Measurements from ENCODE around the gene EDN1.

Gene EDN1

GRCh38 chr6:12295558-12296254 lies 5.5 kb downstream of the EDN1 start:
- H3K27ac ChIP-seq: no peak overlapping the region
- no peak for TF ChIP-seq ZFX (IDR thresholded peaks at IDR 0.05)
- TF ChIP-seq CTCF (conservative IDR thresholded peaks at IDR 0.05): no peak

GRCh38 chr6:12296255-12296573 lies 6.1 kb downstream of the EDN1 start:
- TF ChIP-seq ZFX (IDR thresholded peaks at IDR 0.05): no peak
- TF ChIP-seq CTCF (conservative IDR thresholded peaks at IDR 0.05): no peak
- no peak overlapping the region for H3K27ac ChIP-seq

GRCh38 chr6:12296604-12297003 lies 6.4 kb downstream of the EDN1 start:
- TF ChIP-seq ZFX (IDR thresholded peaks at IDR 0.05) (no peak), CTCF (conservative IDR thresholded peaks at IDR 0.05) (no peak)
- H3K27ac ChIP-seq: no peak overlapping the region

- TF ChIP-seq CTCF (conservative IDR thresholded peaks at IDR 0.05) (no peak), ZFX (IDR thresholded peaks at IDR 0.05) (no peak)
- H3K27ac ChIP-seq: no peak overlapping the region
These were observed 7.3 kb downstream of the EDN1 start for GRCh38 chr6:12297363-12298016.

- no peak overlapping the region for H3K27ac ChIP-seq
- TF ChIP-seq CTCF (conservative IDR thresholded peaks at IDR 0.05) (no peak), ZFX (IDR thresholded peaks at IDR 0.05) (no peak)
These were observed 8.1 kb downstream of the EDN1 start for GRCh38 chr6:12298017-12298978.

GRCh38 chr6:12298995-12299394 lies 8.8 kb downstream of the EDN1 start:
- TF ChIP-seq ZFX (IDR thresholded peaks at IDR 0.05): no peak
- TF ChIP-seq CTCF (conservative IDR thresholded peaks at IDR 0.05): no peak
- no peak overlapping the region for H3K27ac ChIP-seq

GRCh38 chr6:12301018-12301417 lies 10.9 kb downstream of the EDN1 start:
- TF ChIP-seq CTCF (conservative IDR thresholded peaks at IDR 0.05): no peak
- no peak for TF ChIP-seq ZFX (IDR thresholded peaks at IDR 0.05)
- H3K27ac ChIP-seq: no peak overlapping the region

All from C4-2B (cell line).